GM18951 (cell line): Measurements from ENCODE around the gene ZNF200.
"Not testable (repeated sequence)": the region's sequence is repeated elsewhere in the genome, so short reads cannot be mapped to it uniquely, and the experiment has no call there.

Source experiments
- POLR2A ChIP-seq: IDR thresholded peaks from 4 replicates; pipeline ENCODE4 v1.6.1; 2011; ENCODE audit warnings: mild to moderate bottlenecking; ENCODE audit not compliant: insufficient read length, insufficient read depth; ENCODE audit errors: extremely low read depth
- in situ Hi-C: fragments of 300-500 bp; cut with MboI; formaldehyde crosslinking; loops from one replicate; pipeline ENCODE4 v1.12.0; 2022; ENCODE audit warnings: low sequenced_read_pairs, mixed read lengths, inconsistent platforms; ENCODE audit not compliant: unreplicated experiment

The ZNF200 gene

GRCh38 chr16:3195975-3196374 lies 39.0 kb downstream of the ZNF200 start:
- in situ Hi-C loops: no loop called here
- TF ChIP-seq POLR2A: no peak

- no peak for TF ChIP-seq POLR2A
- in situ Hi-C loops: no loop called here
Observed at GRCh38 chr16:3194792-3195191, 40.2 kb downstream of the ZNF200 start.

GRCh38 chr16:3193221-3194212 lies 41.4 kb downstream of the ZNF200 start:
- no peak for TF ChIP-seq POLR2A
- in situ Hi-C loops: no loop called here

GRCh38 chr16:3192476-3193019 lies 42.4 kb downstream of the ZNF200 start:
- TF ChIP-seq POLR2A: no peak
- in situ Hi-C loops: no loop called here

- in situ Hi-C loops: no loop called here
- no peak for TF ChIP-seq POLR2A
Observed at GRCh38 chr16:3190949-3191353, 44.0 kb downstream of the ZNF200 start.

- in situ Hi-C loops: no loop called here
Observed at GRCh38 chr16:3189869-3190268, 45.1 kb downstream of the ZNF200 start.

GRCh38 chr16:3188925-3189825 lies 45.8 kb downstream of the ZNF200 start:
- TF ChIP-seq POLR2A: peak; percentile 40
- in situ Hi-C loops: no loop called here

More at GRCh38 chr16:3189869-3190268, 45.1 kb downstream of the ZNF200 start:
- no peak for TF ChIP-seq POLR2A

- no peak for TF ChIP-seq POLR2A
- in situ Hi-C loops: no loop called here
Observed at GRCh38 chr16:3188675-3188924, 46.4 kb downstream of the ZNF200 start.

- TF ChIP-seq POLR2A: no peak
- in situ Hi-C loops: no loop called here
Observed at GRCh38 chr16:3187798-3188674, 46.9 kb downstream of the ZNF200 start, which contains the start of gene OR1F1. TSS of gene OR1F1 (plus strand) at chr16:3188204.

- in situ Hi-C loops: no loop called here
- TF ChIP-seq POLR2A: no peak
Observed at GRCh38 chr16:3186946-3187690, 47.8 kb downstream of the ZNF200 start.

GRCh38 chr16:3183445-3184139 lies 51.4 kb downstream of the ZNF200 start:
- in situ Hi-C loops: no loop called here
- TF ChIP-seq POLR2A: no peak

- no peak for TF ChIP-seq POLR2A
- in situ Hi-C loops: no loop called here
Observed at GRCh38 chr16:3182608-3183444, 52.1 kb downstream of the ZNF200 start.

- in situ Hi-C loops: not testable (repeated sequence)
Observed at GRCh38 chr16:3182293-3182607, 52.7 kb downstream of the ZNF200 start.
